Measurements from ENCODE around the gene CENPX. TPM values are rescaled to one million over a fixed set of nuclear protein-coding genes. Genes with fewer than 3 reads are reported as not detected.

The CENPX gene
- total and polyA plus RNA-seq, 2 of the 13 experiments (the other 11 are each of a cell fraction or from before 2014, with no cell fraction given), result 92.7 to 170 TPM

GRCh38 chr17:82003411-82004381 is 19.0 kb downstream of the CENPX start (continued):
- TF ChIP-seq KMT2A (CRISPR knock-in tag; IDR thresholded peaks at IDR 0.05) (no peak; the same call in 1 of the 2 replicates), NCOA5 (CRISPR knock-in tag; IDR thresholded peaks at IDR 0.05) (no peak), STAT6 (CRISPR knock-in tag; IDR thresholded peaks at IDR 0.05; ENCODE audit: borderline replicate concordance) (0 out of 2 replicates have a peak, but pooled peaks have one; percentile 37), PRMT3 (CRISPR knock-in tag; IDR thresholded peaks at IDR 0.05; ENCODE audit: borderline replicate concordance, low read depth) (no peak), ZNF691 (CRISPR knock-in tag; IDR thresholded peaks at IDR 0.05; ENCODE audit: borderline replicate concordance, low read depth) (peak; percentile 85), ZBTB1 (CRISPR knock-in tag; IDR thresholded peaks at IDR 0.05; ENCODE audit: borderline replicate concordance) (no peak), AKNA (CRISPR knock-in tag; IDR thresholded peaks at IDR 0.05; ENCODE audit: borderline replicate concordance) (no peak), CEBPG (CRISPR knock-in tag; IDR thresholded peaks at IDR 0.05) (peak; percentile 31; the same call in 1 of the 2 replicates), ZKSCAN8 (CRISPR knock-in tag; IDR thresholded peaks at IDR 0.05; ENCODE audit: borderline replicate concordance) (0 out of 2 replicates have a peak, but pooled peaks have one; percentile 73), ZNF446 (CRISPR knock-in tag; IDR thresholded peaks at IDR 0.05) (no peak), PRDM4 (CRISPR knock-in tag; IDR thresholded peaks at IDR 0.05; ENCODE audit: borderline replicate concordance) (no peak), ATF1 (CRISPR knock-in tag; IDR thresholded peaks at IDR 0.05) (no peak), MLX (CRISPR knock-in tag; IDR thresholded peaks at IDR 0.05) (peak; percentile 96), MIXL1 (CRISPR knock-in tag; IDR thresholded peaks at IDR 0.05) (no peak), GPN1 (CRISPR knock-in tag; IDR thresholded peaks at IDR 0.05; ENCODE audit: borderline replicate concordance) (no peak)

All from HepG2 (cell line).